GM12892 (cell line): ENCODE measurements around the gene HOXC5.
"Not testable (repeated sequence)": the region's sequence is repeated elsewhere in the genome, so short reads cannot be mapped to it uniquely, and the experiment has no call there.

Experiments used
- DNase-seq: peaks from one replicate; pipeline ENCODE4 v3.0.0; 2011; ENCODE audit not compliant: insufficient read length
- FAIRE-seq: peaks from 2 replicates; lab custom pipeline; 2011; peaks lifted over from hg19 to GRCh38; lab: Jason Lieb, UNC
- POLR2A ChIP-seq: IDR thresholded peaks from 2 replicates; pipeline ENCODE4 v1.6.1; 2011; ENCODE audit warnings: low read depth, low read length, control low read depth
- POLR2AphosphoS5 ChIP-seq: IDR thresholded peaks from 2 replicates; pipeline ENCODE4 v1.6.1; 2011; ENCODE audit warnings: low read depth, low read length, control low read depth
- TAF1 ChIP-seq: IDR thresholded peaks from 2 replicates; pipeline ENCODE4 v1.6.1; 2011; ENCODE audit warnings: low read depth, mild to moderate bottlenecking, control low read depth, low read length, borderline replicate concordance

HOXC5 gene

GRCh38 chr12:54041097-54041690, 8.3 kb downstream of the HOXC5 start:
- DNase-seq (no peak), FAIRE-seq (no peak)
- TF ChIP-seq POLR2A (no peak), TAF1 (no peak), POLR2AphosphoS5 (no peak)

- FAIRE-seq, DNase-seq: not testable (repeated sequence)
Observed at GRCh38 chr12:54042033-54042432, 9.2 kb downstream of the HOXC5 start.

- FAIRE-seq (no peak), DNase-seq (no peak)
- no peak for TF ChIP-seq TAF1
- no peak for TF ChIP-seq POLR2AphosphoS5
- TF ChIP-seq POLR2A, result no peak
Observed at GRCh38 chr12:54042970-54043853, 10.4 kb downstream of the HOXC5 start.

- TF ChIP-seq POLR2A, result no peak
- TF ChIP-seq TAF1, result no peak
- TF ChIP-seq POLR2AphosphoS5, result no peak
- FAIRE-seq (peak; percentile 40), DNase-seq (no peak)
Observed at GRCh38 chr12:54044425-54045103, 11.7 kb downstream of the HOXC5 start.

GRCh38 chr12:54045401-54045800, 12.6 kb downstream of the HOXC5 start:
- FAIRE-seq, result peak; percentile 42
- no peak for TF ChIP-seq POLR2A
- no peak for DNase-seq

- FAIRE-seq (no peak), DNase-seq (no peak)
- TF ChIP-seq POLR2AphosphoS5 (no peak), POLR2A (no peak), TAF1 (no peak)
Observed at GRCh38 chr12:54045868-54046521, 13.1 kb downstream of the HOXC5 start.

- no peak for TF ChIP-seq POLR2A
- no peak for TF ChIP-seq POLR2AphosphoS5
- TF ChIP-seq TAF1, result no peak
- FAIRE-seq, result no peak
- DNase-seq, result no peak
Observed at GRCh38 chr12:54046809-54047159, 13.9 kb downstream of the HOXC5 start.

GRCh38 chr12:54047160-54047963, 14.5 kb downstream of the HOXC5 start:
- DNase-seq (no peak), FAIRE-seq (no peak)
- TF ChIP-seq POLR2A (no peak), POLR2AphosphoS5 (no peak), TAF1 (no peak)

- no peak for FAIRE-seq
- no peak for DNase-seq
- no peak for TF ChIP-seq TAF1
Observed at GRCh38 chr12:54047964-54048303, 15.1 kb downstream of the HOXC5 start.

GRCh38 chr12:54048406-54049093, 15.7 kb downstream of the HOXC5 start:
- TF ChIP-seq POLR2AphosphoS5 (no peak), TAF1 (no peak), POLR2A (no peak)
- DNase-seq (no peak), FAIRE-seq (no peak)
